Caco-2 (cell line): Measurements from ENCODE around the gene PTGS2. TPM values are rescaled to one million over a fixed set of nuclear protein-coding genes. Genes with fewer than 3 reads are reported as not detected.
"Not testable (repeated sequence)": the region's sequence is repeated elsewhere in the genome, so short reads cannot be mapped to it uniquely, and the experiment has no call there.

ENCODE experiments used
- BruUV-seq: library from RNA; stranded (reverse); fragments of 400-500 nt; replicated peaks from 2 replicates; lab custom pipeline; 2021; lab: Mats Ljungman, UMichigan
- CTCF ChIA-PET: fragments of 300-600 bp; sonication (Branson Sonifier 250); formaldehyde crosslinking; loops from one replicate; lab custom pipeline; 2022; ENCODE audit warnings: antibody characterized with exemption; lab: Charles Lee
- POLR2A ChIA-PET: fragments of 300-600 bp; sonication (Branson Sonifier 250); formaldehyde crosslinking; loops from one replicate; lab custom pipeline; 2022; ENCODE audit warnings: antibody characterized with exemption; lab: Charles Lee
- DNase-seq, 2 experiments: peaks; one replicate each; pipeline versions ENCODE4 v3.0.0 to v3.0.0-alpha.2; 2020 to 2022
- H3K27me3 ChIP-seq: replicated peaks from 2 replicates; pipeline ENCODE4 v1.6.0; 2011; ENCODE audit warnings: low read length; ENCODE audit not compliant: control insufficient read depth, insufficient read depth
- H3K36me3 ChIP-seq: 2 replicates; pipeline ENCODE4 v1.5.1; 2011; ENCODE audit warnings: low read length; ENCODE audit not compliant: control insufficient read depth, insufficient read depth
- H3K4me1 ChIP-seq: fragments of 250-450 bp; sonication (Bioruptor Pico); 2 replicates; pipeline ENCODE4 v1.5.1; 2020; ENCODE audit warnings: mild to moderate bottlenecking
- H3K4me3 ChIP-seq: 2 replicates; pipeline ENCODE4 v1.5.1; 2011; ENCODE audit warnings: low read depth, mild to moderate bottlenecking, control low read depth, low read length
- H3K9me3 ChIP-seq: fragments of 250-450 bp; sonication (Bioruptor Pico); 2 replicates; pipeline ENCODE4 v1.5.1; 2020; ENCODE audit warnings: mild to moderate bottlenecking, moderate library complexity
- H3K27ac Mint-ChIP-seq: one replicate; pipeline ENCODE4 v1.8.0; 2022; ENCODE audit warnings: mixed read lengths; ENCODE audit not compliant: unreplicated experiment
- H3K27me3 Mint-ChIP-seq: one replicate; pipeline ENCODE4 v1.8.0; 2022; ENCODE audit warnings: mixed read lengths; ENCODE audit not compliant: insufficient read depth, unreplicated experiment
- H3K36me3 Mint-ChIP-seq: one replicate; pipeline ENCODE4 v1.8.0; 2022; ENCODE audit warnings: mild to moderate bottlenecking, mixed read lengths; ENCODE audit not compliant: insufficient read depth, unreplicated experiment
- H3K4me1 Mint-ChIP-seq: one replicate; pipeline ENCODE4 v1.8.0; 2022; ENCODE audit warnings: low read depth, mixed read lengths; ENCODE audit not compliant: unreplicated experiment
- H3K4me3 Mint-ChIP-seq: one replicate; pipeline ENCODE4 v1.8.0; 2022; ENCODE audit warnings: mild to moderate bottlenecking, moderate library complexity, mixed read lengths; ENCODE audit not compliant: unreplicated experiment
- H3K9me3 Mint-ChIP-seq: one replicate; pipeline ENCODE4 v1.8.0; 2022; ENCODE audit warnings: mixed read lengths; ENCODE audit not compliant: unreplicated experiment
- intact Hi-C: fragments of 100-400 bp; cut with micrococcal nuclease; formaldehyde crosslinking; loops from one replicate; pipeline ENCODE4 v1.10.0; 2022; ENCODE audit not compliant: unreplicated experiment
- total RNA-seq: library from RNA; stranded (reverse); gene quantifications from 2 replicates; pipeline ENCODE4 v1.2.3, GENCODE V29; 2022
- TF ChIP-seq, protein P1 (sequence below), 2 experiments: fragments of 200-600 bp in 1 of 2; IDR thresholded peaks; 1 replicate in 1 of 2; 2 replicates in 1 of 2; pipeline versions ENCODE4 v1.5.1 to v1.8.0; 2011 to 2022; ENCODE audit warnings: antibody characterized with exemption in 1 of 2, control low read depth in 1 of 2, inconsistent platforms in 1 of 2, low read depth in 1 of 2, low read length in 1 of 2, mild to moderate bottlenecking in 1 of 2, moderate library complexity in 1 of 2; ENCODE audit not compliant: insufficient read depth in 1 of 2, severe bottlenecking in 1 of 2, unreplicated experiment in 1 of 2

The PTGS2 gene
- total RNA-seq, 1 experiment from 2014 or later = 18.4 TPM

DNA sequence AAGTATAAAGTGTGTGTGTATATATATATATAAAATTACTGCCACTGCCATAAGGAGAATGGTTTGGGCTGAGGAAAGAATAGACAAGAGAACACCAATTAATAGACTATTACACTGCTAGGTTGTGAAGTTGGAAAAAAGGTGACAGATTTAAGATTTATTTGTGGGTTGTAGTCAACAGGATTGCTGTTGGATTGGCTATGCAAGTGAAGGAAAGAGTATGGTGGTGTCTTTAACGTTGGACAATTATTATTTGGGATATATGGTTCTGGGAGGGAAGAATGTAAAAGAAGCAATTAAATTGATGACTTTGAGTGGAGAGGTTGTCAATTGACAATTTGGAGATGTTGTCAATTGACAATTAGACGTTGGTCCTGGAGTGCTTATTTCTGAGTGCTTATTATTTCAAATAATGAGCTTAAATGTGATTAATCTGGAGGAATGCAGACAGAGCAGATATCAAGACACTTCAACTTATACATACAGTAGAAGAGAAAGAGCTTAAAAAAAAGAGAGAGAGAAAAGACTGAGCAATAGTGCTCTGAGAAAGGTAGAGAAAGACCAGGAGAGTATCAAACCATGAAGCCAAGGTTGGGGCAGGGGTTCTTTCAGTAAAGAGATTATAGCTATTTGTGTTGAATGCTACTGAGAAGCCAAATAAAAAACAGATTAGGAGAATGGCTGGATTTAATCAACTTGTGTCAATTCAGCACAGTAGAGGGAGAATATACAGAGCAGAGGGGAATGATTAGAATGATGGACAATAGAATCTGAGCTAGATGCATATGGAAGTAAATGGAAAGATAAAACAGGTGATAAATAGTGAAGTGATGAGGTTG is 9.7 kb downstream of the PTGS2 start:
- H3K4me3 Mint-ChIP-seq = no peak overlapping the region
- peaks cover 9% of the 10 kb centered on the region for H3K9me3 Mint-ChIP-seq
- CTCF ChIA-PET = interaction anchor here (1.1 kb wide), 1 partner anchor 10 kb away, joined by 4 read pairs; the partner anchor contains the start of gene PTGS2
- H3K4me1 Mint-ChIP-seq = no peaks in the 10 kb centered on the region
- no peaks in the 10 kb centered on the region for H3K9me3 ChIP-seq
- DNase-seq = no peak
- BruUV-seq = no TSS peak
- no peak overlapping the region for H3K27ac Mint-ChIP-seq
- H3K27me3 Mint-ChIP-seq = no peaks in the 10 kb centered on the region
- H3K27me3 ChIP-seq = no peaks in the 10 kb centered on the region
- H3K4me1 ChIP-seq = no peaks in the 10 kb centered on the region
- POLR2A ChIA-PET = no interaction called here
- TF ChIP-seq, protein P1, sequence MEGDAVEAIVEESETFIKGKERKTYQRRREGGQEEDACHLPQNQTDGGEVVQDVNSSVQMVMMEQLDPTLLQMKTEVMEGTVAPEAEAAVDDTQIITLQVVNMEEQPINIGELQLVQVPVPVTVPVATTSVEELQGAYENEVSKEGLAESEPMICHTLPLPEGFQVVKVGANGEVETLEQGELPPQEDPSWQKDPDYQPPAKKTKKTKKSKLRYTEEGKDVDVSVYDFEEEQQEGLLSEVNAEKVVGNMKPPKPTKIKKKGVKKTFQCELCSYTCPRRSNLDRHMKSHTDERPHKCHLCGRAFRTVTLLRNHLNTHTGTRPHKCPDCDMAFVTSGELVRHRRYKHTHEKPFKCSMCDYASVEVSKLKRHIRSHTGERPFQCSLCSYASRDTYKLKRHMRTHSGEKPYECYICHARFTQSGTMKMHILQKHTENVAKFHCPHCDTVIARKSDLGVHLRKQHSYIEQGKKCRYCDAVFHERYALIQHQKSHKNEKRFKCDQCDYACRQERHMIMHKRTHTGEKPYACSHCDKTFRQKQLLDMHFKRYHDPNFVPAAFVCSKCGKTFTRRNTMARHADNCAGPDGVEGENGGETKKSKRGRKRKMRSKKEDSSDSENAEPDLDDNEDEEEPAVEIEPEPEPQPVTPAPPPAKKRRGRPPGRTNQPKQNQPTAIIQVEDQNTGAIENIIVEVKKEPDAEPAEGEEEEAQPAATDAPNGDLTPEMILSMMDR (IDR thresholded peaks at IDR 0.05; ENCODE audit: insufficient read depth in 1 of 2, low read depth in 1 of 2, low read length in 1 of 2, severe bottlenecking in 1 of 2, unreplicated experiment in 1 of 2) = no peak
- H3K4me3 ChIP-seq = no peak overlapping the region
- intact Hi-C loops = no loop called here
- H3K36me3 Mint-ChIP-seq = peaks cover 37% of the 10 kb centered on the region
- no peaks in the 10 kb centered on the region for H3K36me3 ChIP-seq

DNA sequence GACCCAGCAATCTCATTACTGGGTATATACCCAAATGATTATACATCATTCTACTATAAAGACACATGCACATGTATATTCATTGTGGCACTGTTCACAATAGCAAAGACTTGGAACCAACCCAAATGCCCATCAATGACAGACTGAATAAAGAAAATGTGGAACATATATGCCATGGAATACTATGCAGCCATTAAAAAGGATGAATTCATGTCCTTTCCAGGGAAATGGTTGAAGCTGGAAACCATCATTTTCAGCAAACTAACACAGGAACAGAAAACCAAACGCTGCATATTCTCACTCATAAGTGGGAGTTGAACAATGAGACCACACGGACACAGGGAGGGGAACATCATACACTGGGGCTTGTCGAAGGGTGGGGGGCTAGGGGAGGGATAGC is 10.4 kb downstream of the PTGS2 start:
- H3K4me1 Mint-ChIP-seq, intact Hi-C loops, H3K27me3 Mint-ChIP-seq, H3K4me3 ChIP-seq, DNase-seq, H3K36me3 ChIP-seq, CTCF ChIA-PET, H3K4me1 ChIP-seq, H3K9me3 Mint-ChIP-seq, H3K9me3 ChIP-seq, BruUV-seq, H3K27ac Mint-ChIP-seq, H3K27me3 ChIP-seq, H3K4me3 Mint-ChIP-seq, POLR2A ChIA-PET: not testable (repeated sequence)
- H3K36me3 Mint-ChIP-seq = peaks cover 32% of the 10 kb centered on the region

DNA sequence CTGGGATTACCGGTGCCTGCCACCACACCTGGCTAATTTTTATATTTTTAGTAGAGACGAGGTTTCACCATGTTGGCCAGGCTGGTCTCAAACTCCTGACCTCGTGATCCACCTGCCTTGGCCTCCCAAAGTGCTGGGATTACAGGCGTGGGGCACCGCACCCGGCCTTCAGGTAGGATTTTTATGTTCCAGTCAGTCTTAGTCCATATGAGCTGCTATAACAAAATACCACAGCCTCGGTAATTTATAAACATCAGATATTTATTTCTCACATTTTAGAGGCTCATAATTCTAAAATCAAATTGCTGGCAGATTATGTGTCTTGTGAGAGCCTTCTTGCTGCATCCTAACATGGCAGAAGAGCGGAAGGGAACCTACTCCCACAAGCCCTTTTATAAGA is 16.0 kb downstream of the PTGS2 start:
- BruUV-seq, H3K4me1 ChIP-seq, H3K27ac Mint-ChIP-seq, H3K36me3 ChIP-seq, CTCF ChIA-PET, intact Hi-C loops, H3K9me3 ChIP-seq, H3K4me3 ChIP-seq, POLR2A ChIA-PET, H3K4me1 Mint-ChIP-seq, DNase-seq, H3K36me3 Mint-ChIP-seq, H3K4me3 Mint-ChIP-seq, H3K27me3 ChIP-seq, H3K27me3 Mint-ChIP-seq: not testable (repeated sequence)
- peaks cover 11% of the 10 kb centered on the region for H3K9me3 Mint-ChIP-seq

DNA sequence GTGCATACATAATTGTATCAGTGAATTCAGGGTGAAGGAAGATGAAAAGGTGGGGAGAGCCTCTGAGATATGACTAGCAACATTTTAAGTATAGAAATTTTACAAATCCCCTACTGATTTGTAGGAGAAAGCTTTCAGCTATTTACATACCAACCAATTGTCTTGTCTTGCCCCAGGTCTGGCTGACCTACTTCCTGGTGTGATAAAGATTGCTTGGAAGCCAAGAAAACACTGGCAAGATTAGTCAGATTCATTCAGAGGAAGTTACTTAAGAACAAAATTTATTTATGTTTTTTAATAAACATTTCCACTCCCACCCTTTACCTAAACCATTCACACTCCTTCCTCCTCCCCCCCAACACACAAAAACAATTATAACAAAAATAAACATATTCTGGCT is 17.5 kb downstream of the PTGS2 start:
- Histone ChIP-seq H3K4me3 (no peak overlapping the region), H3K4me1 (0 out of 2 replicates have a peak, but pooled peaks cover 5% of the 10 kb centered on the region), H3K27me3 (no peaks in the 10 kb centered on the region), H3K36me3 (no peaks in the 10 kb centered on the region), H3K9me3 (peaks cover 4% of the 10 kb centered on the region; the same call in 1 of the 2 replicates)
- Mint-ChIP-seq H3K27me3 (no peaks in the 10 kb centered on the region), H3K4me1 (no peaks in the 10 kb centered on the region), H3K4me3 (no peak overlapping the region), H3K9me3 (peaks cover 11% of the 10 kb centered on the region), H3K36me3 (no peaks in the 10 kb centered on the region), H3K27ac (no peak overlapping the region)
- intact Hi-C loops = no loop called here
- ChIA-PET CTCF (no interaction called here), POLR2A (no interaction called here)
- BruUV-seq = no TSS peak
- TF ChIP-seq, protein P1 (IDR thresholded peaks at IDR 0.05; ENCODE audit: insufficient read depth in 1 of 2, low read depth in 1 of 2, low read length in 1 of 2, severe bottlenecking in 1 of 2, unreplicated experiment in 1 of 2) = no peak
- DNase-seq = no peak
